ENCODE data around the gene UQCRC1.

The UQCRC1 gene

GRCh38 chr3:48609088-48610005, at the start of gene UQCRC1:
UQCRC1 (minus strand) TSS chr3:48609646; CDS start chr3:48609620, 26 bp downstream.
- DNase-seq = peak; percentile 87 to 92

GRCh38 chr3:48656841-48657281, 47.4 kb upstream of the UQCRC1 start:
- peak in 1 of 2 donors; percentile 20 for DNase-seq

GRCh38 chr3:48656061-48656840, 46.8 kb upstream of the UQCRC1 start:
- DNase-seq = peak; percentile 79 to 84

GRCh38 chr3:48655606-48656005, 46.2 kb upstream of the UQCRC1 start:
- DNase-seq = peak in 1 of 2 donors; percentile 39

- no peak for DNase-seq
Measured at GRCh38 chr3:48655063-48655462, 45.6 kb upstream of the UQCRC1 start.

GRCh38 chr3:48652923-48653715, 43.7 kb upstream of the UQCRC1 start:
- no peak for DNase-seq

GRCh38 chr3:48651771-48652170, 42.3 kb upstream of the UQCRC1 start:
- DNase-seq = no peak

- DNase-seq = no peak
Measured at GRCh38 chr3:48650723-48651122, 41.3 kb upstream of the UQCRC1 start.

- DNase-seq = no peak
Measured at GRCh38 chr3:48648188-48648850, 38.9 kb upstream of the UQCRC1 start.

GRCh38 chr3:48647714-48648113, 38.3 kb upstream of the UQCRC1 start:
- no peak for DNase-seq

- no peak for DNase-seq
Measured at GRCh38 chr3:48644898-48645760, 35.7 kb upstream of the UQCRC1 start.

GRCh38 chr3:48642605-48643004, 33.2 kb upstream of the UQCRC1 start:
- no peak for DNase-seq

GRCh38 chr3:48641396-48641795, 31.9 kb upstream of the UQCRC1 start:
- DNase-seq = no peak

- DNase-seq = no peak
Measured at GRCh38 chr3:48639944-48640606, 30.6 kb upstream of the UQCRC1 start.

- no peak for DNase-seq
Measured at GRCh38 chr3:48637305-48637704, 27.9 kb upstream of the UQCRC1 start.

- no peak for DNase-seq
Measured at GRCh38 chr3:48636149-48636655, 26.8 kb upstream of the UQCRC1 start.

GRCh38 chr3:48635222-48636021, 26.0 kb upstream of the UQCRC1 start, which contains the start of gene SLC26A6:
SLC26A6 (minus strand) TSS chr3:48635461; CDS start chr3:48635393, 68 bp downstream.
- DNase-seq = peak; percentile 92 to 95

GRCh38 chr3:48634661-48635221, 25.3 kb upstream of the UQCRC1 start:
- DNase-seq = peak; percentile 38 to 39

GRCh38 chr3:48633743-48634142, 24.3 kb upstream of the UQCRC1 start:
- no peak for DNase-seq
